K562 (cell line): ENCODE results near the gene RNU5D-1. TPM values are rescaled to one million over a fixed set of nuclear protein-coding genes. Genes with fewer than 3 reads are reported as not detected.

Source experiments
- DPF2 ChIP-seq: fragments of 450-650 bp; IDR thresholded peaks from 2 replicates; pipeline ENCODE4 v1.6.1; 2016
- E4F1 ChIP-seq: fragments of 250-450 bp; sonication (Bioruptor Pico); IDR thresholded peaks from 2 replicates; pipeline ENCODE4 v1.5.0; 2021; ENCODE audit warnings: mild to moderate bottlenecking, borderline replicate concordance
- ESRRB ChIP-seq: fragments of 250-450 bp; sonication (Bioruptor Pico); IDR thresholded peaks from 2 replicates; pipeline ENCODE4 v1.5.0; 2020; ENCODE audit warnings: mild to moderate bottlenecking, moderate library complexity, borderline replicate concordance
- FUS ChIP-seq: fragments of 200-400 bp; formaldehyde crosslinking; optimal IDR thresholded peaks from 2 replicates; pipeline ENCODE3; 2017; ENCODE audit warnings: low read depth, low read length
- HNRNPH1 ChIP-seq: fragments of 200-400 bp; formaldehyde crosslinking; optimal IDR thresholded peaks from 2 replicates; pipeline ENCODE3; 2017; ENCODE audit warnings: low read depth, mild to moderate bottlenecking, low read length, moderate library complexity
- MCM3 ChIP-seq: fragments of 450-650 bp; IDR thresholded peaks from 2 replicates; pipeline ENCODE4 v1.6.1; 2016
- NFXL1 ChIP-seq: fragments of 450-650 bp; formaldehyde crosslinking; IDR thresholded peaks from 2 replicates; pipeline ENCODE4 v1.4.0; 2021; ENCODE audit warnings: mild to moderate bottlenecking
- POLR2AphosphoS2 ChIP-seq: IDR thresholded peaks from 2 replicates; pipeline ENCODE4 v1.6.1; 2012; ENCODE audit warnings: low read length, improper control_type of control experiment
- PYGO2 ChIP-seq: fragments of 450-650 bp; IDR thresholded peaks from 2 replicates; pipeline ENCODE4 v1.6.1; 2016; ENCODE audit warnings: mild to moderate bottlenecking, missing genetic modification characterization, moderate library complexity, missing compliant biosample characterization
- SAP30 ChIP-seq: fragments of 200-600 bp; sonication (generic); IDR thresholded peaks from 2 replicates; pipeline ENCODE4 v1.6.1; 2012; ENCODE audit warnings: borderline replicate concordance, low read depth, mild to moderate bottlenecking, moderate library complexity, low read length, control low read depth, inconsistent platforms; ENCODE audit not compliant: insufficient read depth, poor library complexity, severe bottlenecking
- SMARCA5 ChIP-seq: fragments of 450-650 bp; IDR thresholded peaks from 2 replicates; pipeline ENCODE4 v1.6.1; 2016
- TAL1 ChIP-seq: fragments of 450-650 bp; IDR thresholded peaks from 2 replicates; pipeline ENCODE4 v1.6.1; 2016; ENCODE audit warnings: mild to moderate bottlenecking
- THRB ChIP-seq: fragments of 450-650 bp; formaldehyde crosslinking; conservative IDR thresholded peaks from 2 replicates; pipeline ENCODE4 v1.4.0; 2022; ENCODE audit warnings: mild to moderate bottlenecking, missing genetic modification characterization
- ZNF121 ChIP-seq: sonication (generic); formaldehyde crosslinking; conservative IDR thresholded peaks from 2 replicates; pipeline ENCODE4 v1.8.0; 2022; ENCODE audit warnings: missing genetic modification reagents
- ZNF311 ChIP-seq: fragments of 250-450 bp; sonication (Bioruptor Pico); IDR thresholded peaks from 2 replicates; pipeline ENCODE4 v1.4.0; 2020; ENCODE audit warnings: mild to moderate bottlenecking, moderate library complexity
- ZNF764 ChIP-seq: fragments of 250-450 bp; sonication (Bioruptor Pico); IDR thresholded peaks from 2 replicates; pipeline ENCODE4 v1.4.0; 2020; ENCODE audit warnings: low read depth, mild to moderate bottlenecking, moderate library complexity
- polyA plus RNA-seq, 8 experiments: library from polyadenylated mRNA; depleted of rRNA in 4 of 8; stranded (reverse) in 5 of 8; unstranded in 3 of 8; fragments of >200 nt; fragmentation: Nextera tagmentation in 2 of 8; fragmentation: Illumina TruSeq in 1 of 8; extraction: Ambion mirVana in 2 of 8; extraction: Trizol in 1 of 8; gene quantifications; 2 replicates each; pipeline versions ENCODE4 v1.2.1 to v1.2.3, GENCODE V29; 2011 to 2014; ENCODE audit warnings: inconsistent platforms in 1 of 8, missing spikeins in 1 of 8
- total RNA-seq, 7 experiments: library from RNA; depleted of rRNA in 6 of 7; stranded (reverse); fragments of >200 nt in 6 of 7; fragmentation: Illumina TruSeq in 2 of 7; extraction: Trizol in 2 of 7; gene quantifications; 2 replicates each; pipeline versions ENCODE4 v1.2.1 to v1.2.3, GENCODE V29; 2011 to 2021; ENCODE audit warnings: low replicate concordance in 1 of 7
- TF ChIP-seq, protein P1 (sequence below): fragments of 250-450 bp; sonication (Bioruptor Pico); IDR thresholded peaks from 2 replicates; pipeline ENCODE4 v1.4.0; 2020

Gene RNU5D-1
- total and polyA plus RNA-seq, 9 of the 15 experiments (the other 6 are each of a cell fraction or from before 2014, with no cell fraction given) = under 0.01 TPM; not detected in 8

- TF ChIP-seq E4F1 (CRISPR knock-in tag) = peak; percentile 91
- peak; percentile 99 for TF ChIP-seq ESRRB (CRISPR knock-in tag)
- TF ChIP-seq, protein P1, sequence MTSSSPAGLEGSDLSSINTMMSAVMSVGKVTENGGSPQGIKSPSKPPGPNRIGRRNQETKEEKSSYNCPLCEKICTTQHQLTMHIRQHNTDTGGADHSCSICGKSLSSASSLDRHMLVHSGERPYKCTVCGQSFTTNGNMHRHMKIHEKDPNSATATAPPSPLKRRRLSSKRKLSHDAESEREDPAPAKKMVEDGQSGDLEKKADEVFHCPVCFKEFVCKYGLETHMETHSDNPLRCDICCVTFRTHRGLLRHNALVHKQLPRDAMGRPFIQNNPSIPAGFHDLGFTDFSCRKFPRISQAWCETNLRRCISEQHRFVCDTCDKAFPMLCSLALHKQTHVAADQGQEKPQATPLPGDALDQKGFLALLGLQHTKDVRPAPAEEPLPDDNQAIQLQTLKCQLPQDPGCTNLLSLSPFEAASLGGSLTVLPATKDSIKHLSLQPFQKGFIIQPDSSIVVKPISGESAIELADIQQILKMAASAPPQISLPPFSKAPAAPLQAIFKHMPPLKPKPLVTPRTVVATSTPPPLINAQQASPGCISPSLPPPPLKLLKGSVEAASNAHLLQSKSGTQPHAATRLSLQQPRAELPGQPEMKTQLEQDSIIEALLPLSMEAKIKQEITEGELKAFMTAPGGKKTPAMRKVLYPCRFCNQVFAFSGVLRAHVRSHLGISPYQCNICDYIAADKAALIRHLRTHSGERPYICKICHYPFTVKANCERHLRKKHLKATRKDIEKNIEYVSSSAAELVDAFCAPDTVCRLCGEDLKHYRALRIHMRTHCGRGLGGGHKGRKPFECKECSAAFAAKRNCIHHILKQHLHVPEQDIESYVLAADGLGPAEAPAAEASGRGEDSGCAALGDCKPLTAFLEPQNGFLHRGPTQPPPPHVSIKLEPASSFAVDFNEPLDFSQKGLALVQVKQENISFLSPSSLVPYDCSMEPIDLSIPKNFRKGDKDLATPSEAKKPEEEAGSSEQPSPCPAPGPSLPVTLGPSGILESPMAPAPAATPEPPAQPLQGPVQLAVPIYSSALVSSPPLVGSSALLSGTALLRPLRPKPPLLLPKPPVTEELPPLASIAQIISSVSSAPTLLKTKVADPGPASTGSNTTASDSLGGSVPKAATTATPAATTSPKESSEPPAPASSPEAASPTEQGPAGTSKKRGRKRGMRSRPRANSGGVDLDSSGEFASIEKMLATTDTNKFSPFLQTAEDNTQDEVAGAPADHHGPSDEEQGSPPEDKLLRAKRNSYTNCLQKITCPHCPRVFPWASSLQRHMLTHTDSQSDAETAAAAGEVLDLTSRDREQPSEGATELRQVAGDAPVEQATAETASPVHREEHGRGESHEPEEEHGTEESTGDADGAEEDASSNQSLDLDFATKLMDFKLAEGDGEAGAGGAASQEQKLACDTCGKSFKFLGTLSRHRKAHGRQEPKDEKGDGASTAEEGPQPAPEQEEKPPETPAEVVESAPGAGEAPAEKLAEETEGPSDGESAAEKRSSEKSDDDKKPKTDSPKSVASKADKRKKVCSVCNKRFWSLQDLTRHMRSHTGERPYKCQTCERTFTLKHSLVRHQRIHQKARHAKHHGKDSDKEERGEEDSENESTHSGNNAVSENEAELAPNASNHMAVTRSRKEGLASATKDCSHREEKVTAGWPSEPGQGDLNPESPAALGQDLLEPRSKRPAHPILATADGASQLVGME = peak; percentile 77; the same call in 1 of the 2 replicates
- TF ChIP-seq NFXL1 (CRISPR knock-in tag) = peak; percentile 99
- peak; percentile 93 for TF ChIP-seq HNRNPH1
- peak; percentile 92 for TF ChIP-seq ZNF764 (CRISPR knock-in tag)
- peak; percentile 61; the same call in 1 of the 2 replicates for TF ChIP-seq ZNF121 (CRISPR knock-in tag)
- TF ChIP-seq TAL1 = peak; percentile 54
- TF ChIP-seq PYGO2 = peak; percentile 93
- TF ChIP-seq ZNF311 = no peak
- TF ChIP-seq SAP30 = no peak
- TF ChIP-seq THRB (CRISPR knock-in tag) = peak; percentile 100
- no peak for TF ChIP-seq MCM3
- TF ChIP-seq FUS = peak; percentile 88
- peak; percentile 80 for TF ChIP-seq DPF2
- no peak; the same call in 1 of the 2 replicates for TF ChIP-seq SMARCA5
- TF ChIP-seq POLR2AphosphoS2 = peak; percentile 100
Observed at GRCh38 chr1:44721485-44722361, 9.2 kb downstream of the RNU5D-1 start (continued).
